GM12872 (cell line): ENCODE data around the gene ERLIN1.

ENCODE experiments used
- CTCF ChIP-seq: IDR thresholded peaks from 3 replicates; pipeline ENCODE4 v1.5.1; 2011; ENCODE audit warnings: low read depth, mild to moderate bottlenecking, low read length, moderate library complexity; ENCODE audit not compliant: insufficient read depth

The ERLIN1 gene

GRCh38 chr10:100131571-100131970 lies 54.3 kb downstream of the ERLIN1 start:
- TF ChIP-seq CTCF = no peak

- no peak for TF ChIP-seq CTCF
These were observed 55.0 kb downstream of the ERLIN1 start for GRCh38 chr10:100130831-100131230.

- no peak for TF ChIP-seq CTCF
These were observed 56.4 kb downstream of the ERLIN1 start for GRCh38 chr10:100129424-100129823.

- no peak for TF ChIP-seq CTCF
These were observed 56.9 kb downstream of the ERLIN1 start for GRCh38 chr10:100128951-100129350.

- TF ChIP-seq CTCF = no peak
These were observed 61.7 kb downstream of the ERLIN1 start for GRCh38 chr10:100124097-100124496.

- no peak for TF ChIP-seq CTCF
These were observed 63.0 kb downstream of the ERLIN1 start for GRCh38 chr10:100122780-100123179.

- no peak for TF ChIP-seq CTCF
These were observed 65.3 kb downstream of the ERLIN1 start for GRCh38 chr10:100120550-100120949.

GRCh38 chr10:100119726-100120125 lies 66.1 kb downstream of the ERLIN1 start:
- TF ChIP-seq CTCF = no peak
